Ascending aorta (tissue), 2 donors: Measurements from ENCODE around the gene SSX3. TPM values are rescaled to one million over a fixed set of nuclear protein-coding genes. Genes with fewer than 3 reads are reported as not detected.
"Not testable (repeated sequence)": the region's sequence is repeated elsewhere in the genome, so short reads cannot be mapped to it uniquely, and the experiment has no call there.

Experiments
- DNase-seq, 2 donors: peaks; one replicate each; pipeline ENCODE4 v3.0.0-alpha.2; 2019; ENCODE audit warnings: low spot score in 2 of 2
- H3K27ac ChIP-seq, 2 donors: fragments of 200-600 bp; sonication (generic); one replicate each; pipeline ENCODE4 v1.5.1; 2016 to 2017; ENCODE audit warnings: mild to moderate bottlenecking in 1 of 2
- H3K27me3 ChIP-seq: fragments of 200-600 bp; sonication (generic); one replicate; pipeline ENCODE4 v1.5.1; 2017
- H3K36me3 ChIP-seq, 2 donors: fragments of 200-600 bp; sonication (generic); one replicate each; pipeline ENCODE4 v1.5.1; 2016
- H3K4me1 ChIP-seq, 2 donors: fragments of 200-600 bp; sonication (generic); one replicate each; pipeline ENCODE4 v1.5.1; 2016 to 2017; ENCODE audit warnings: mild to moderate bottlenecking in 1 of 2
- H3K4me3 ChIP-seq, 2 donors: fragments of 200-600 bp; sonication (generic); one replicate each; pipeline ENCODE4 v1.5.1; 2016 to 2017; ENCODE audit warnings: mild to moderate bottlenecking in 1 of 2
- H3K9me3 ChIP-seq, 2 donors: fragments of 200-600 bp; sonication (generic); one replicate each; pipeline ENCODE4 v1.5.1; 2016
- intact Hi-C: fragments of 100-400 bp; cut with DNase I; formaldehyde crosslinking; loops from one replicate; pipeline ENCODE4 v1.15.1; 2023
- total RNA-seq: library from RNA; depleted of rRNA; stranded (reverse); fragments of >200 nt; gene quantifications from one replicate; pipeline ENCODE4 v1.1.0, GENCODE V29; 2016
- TF ChIP-seq, protein P1 (sequence below), 3 experiments: fragments of 200-600 bp in 2 of 3; fragments of 450-650 bp in 1 of 3; sonication (generic) in 2 of 3; IDR thresholded peaks; one replicate each; pipeline ENCODE4 v1.5.1; 2016 to 2019; ENCODE audit warnings: antibody characterized with exemption in 3 of 3, mild to moderate bottlenecking in 1 of 3, moderate library complexity in 1 of 3

SSX3 gene, protein sequence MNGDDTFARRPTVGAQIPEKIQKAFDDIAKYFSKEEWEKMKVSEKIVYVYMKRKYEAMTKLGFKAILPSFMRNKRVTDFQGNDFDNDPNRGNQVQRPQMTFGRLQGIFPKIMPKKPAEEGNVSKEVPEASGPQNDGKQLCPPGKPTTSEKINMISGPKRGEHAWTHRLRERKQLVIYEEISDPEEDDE
- total RNA-seq = not detected

DNA sequence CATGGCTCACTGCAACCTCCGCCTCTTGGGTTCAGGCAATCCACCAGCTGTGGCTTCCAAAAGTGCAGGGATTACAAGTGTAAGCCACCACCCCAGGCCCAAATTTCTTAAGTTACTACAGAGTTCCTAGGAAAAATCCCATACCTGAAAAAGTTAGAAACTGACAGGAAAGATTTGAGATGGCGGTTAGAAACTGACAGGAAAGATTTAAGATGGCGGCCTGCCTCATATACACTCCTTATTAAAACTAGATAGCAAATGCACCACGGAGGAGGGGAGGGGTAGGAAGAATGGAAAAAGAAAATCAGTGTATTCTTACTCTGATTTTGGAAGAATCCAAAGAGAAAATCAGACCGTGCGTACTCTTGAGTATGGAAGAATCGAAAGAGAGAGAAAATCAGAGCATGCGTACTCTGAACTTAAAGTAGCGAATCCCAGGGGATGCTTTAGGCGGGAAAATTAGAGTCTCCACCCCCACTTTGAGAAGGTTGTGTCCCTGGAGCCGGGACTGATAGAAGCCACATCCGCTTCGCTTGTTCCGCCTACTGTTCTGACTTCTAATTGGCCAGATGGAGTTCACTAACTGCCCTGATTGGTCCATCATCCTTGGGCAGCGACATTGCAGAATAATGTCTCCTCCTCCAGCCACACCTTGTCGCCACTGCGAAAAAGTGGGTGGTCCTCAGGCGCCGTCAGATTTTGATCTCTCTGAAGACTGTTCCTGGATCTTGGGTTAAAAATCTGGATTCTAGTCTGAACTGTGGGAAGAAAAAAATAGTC is at the start of gene SSX3:
Gene SSX3 (minus strand): TSS at position 389 of the 780 bp plus-strand sequence. CDS start 1,454 bp downstream, outside the sequence.
- H3K4me3 ChIP-seq, H3K36me3 ChIP-seq, H3K9me3 ChIP-seq, H3K27me3 ChIP-seq, H3K27ac ChIP-seq, H3K4me1 ChIP-seq, intact Hi-C loops, DNase-seq: not testable (repeated sequence)

DNA sequence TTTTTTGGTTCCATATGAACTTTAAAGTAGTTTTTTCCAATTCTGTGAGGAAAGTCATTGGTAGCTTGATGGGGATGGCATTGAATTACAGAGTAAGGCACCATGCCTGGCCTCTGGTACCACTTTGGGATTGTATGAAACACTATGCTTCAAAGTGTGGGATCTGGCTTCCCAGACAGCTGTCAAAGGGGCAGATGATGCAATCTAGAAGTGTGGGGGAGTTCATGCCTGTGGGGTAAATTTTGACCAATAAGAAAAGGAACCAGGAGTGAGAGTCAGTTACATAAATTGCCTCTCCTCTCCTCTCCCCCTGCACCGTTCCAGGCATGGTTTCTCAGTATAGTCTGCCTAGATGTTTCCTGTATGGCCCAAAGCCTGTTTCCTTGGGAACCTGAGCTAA is 41.3 kb upstream of the SSX3 start:
- H3K27ac ChIP-seq, H3K4me3 ChIP-seq, H3K9me3 ChIP-seq, H3K4me1 ChIP-seq, intact Hi-C loops, DNase-seq, H3K27me3 ChIP-seq, H3K36me3 ChIP-seq: not testable (repeated sequence)

DNA sequence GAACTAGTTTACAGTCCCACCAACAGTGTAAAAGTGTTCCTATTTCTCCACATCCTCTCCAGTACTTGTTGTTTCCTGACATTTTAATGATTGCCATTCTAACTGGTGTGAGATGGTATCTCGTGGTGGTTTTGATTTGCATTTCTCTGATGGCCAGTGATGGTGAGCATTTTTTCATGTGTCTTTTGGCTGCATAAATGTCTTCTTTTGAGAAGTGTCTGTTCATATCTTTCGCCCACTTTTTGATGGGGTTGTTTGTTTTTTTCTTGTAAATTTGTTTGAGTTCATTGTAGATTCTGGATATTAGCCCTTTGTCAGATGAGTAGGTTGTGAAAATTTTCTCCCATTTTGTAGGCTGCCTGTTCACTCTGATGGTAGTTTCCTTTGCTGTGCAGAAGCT is 40.4 kb upstream of the SSX3 start:
- H3K4me1 ChIP-seq, H3K27ac ChIP-seq, H3K4me3 ChIP-seq, DNase-seq, H3K27me3 ChIP-seq, H3K36me3 ChIP-seq, H3K9me3 ChIP-seq, intact Hi-C loops: not testable (repeated sequence)

DNA sequence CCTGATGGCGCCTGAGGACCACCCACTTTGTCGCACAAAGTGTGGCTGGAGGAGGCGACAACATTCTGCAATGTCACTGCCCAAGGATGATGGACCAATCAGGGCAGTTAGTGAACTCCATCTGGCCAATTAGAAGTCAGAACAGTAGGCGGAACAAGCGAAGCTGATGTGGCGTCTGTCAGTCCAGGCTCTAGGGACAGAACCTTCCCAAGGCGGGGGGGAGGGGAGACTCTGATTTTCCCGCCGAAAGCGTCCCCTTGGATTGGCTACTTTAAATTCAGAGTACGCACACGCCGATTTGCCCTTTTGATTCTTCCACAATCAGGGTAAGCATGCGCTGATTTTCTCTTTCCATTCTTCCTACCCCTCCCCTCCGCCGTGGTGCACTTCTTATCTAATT is 26.7 kb upstream of the SSX3 start, which contains the start of gene SSX4:
Gene SSX4 (plus strand): TSS at position 301 of the 400 bp plus-strand sequence. CDS start 515 bp downstream, outside the sequence.
- H3K9me3 ChIP-seq, H3K4me1 ChIP-seq, intact Hi-C loops, H3K4me3 ChIP-seq, H3K27ac ChIP-seq, H3K36me3 ChIP-seq, H3K27me3 ChIP-seq, DNase-seq: not testable (repeated sequence)

DNA sequence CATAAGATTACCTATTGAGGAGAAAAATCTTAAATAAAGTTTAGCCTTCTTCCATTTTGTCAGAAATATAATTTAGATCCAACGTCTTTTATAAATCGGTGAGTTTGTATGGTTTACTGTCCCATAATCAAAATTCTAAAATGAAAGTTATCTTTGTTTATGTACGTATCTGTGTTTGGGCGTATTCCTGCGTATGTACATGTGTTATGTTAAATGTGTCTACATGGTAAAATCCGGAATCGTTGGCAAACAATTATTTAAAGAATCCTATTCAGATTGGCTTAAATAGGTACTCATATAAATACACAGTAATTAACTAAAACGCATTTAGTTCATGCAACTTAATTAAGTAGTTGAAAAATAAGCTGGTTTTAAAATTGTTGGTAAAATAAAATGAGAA is 13.9 kb upstream of the SSX3 start:
- H3K4me1 ChIP-seq, H3K4me3 ChIP-seq, DNase-seq, H3K27me3 ChIP-seq, H3K36me3 ChIP-seq, H3K9me3 ChIP-seq, intact Hi-C loops, H3K27ac ChIP-seq: not testable (repeated sequence)

DNA sequence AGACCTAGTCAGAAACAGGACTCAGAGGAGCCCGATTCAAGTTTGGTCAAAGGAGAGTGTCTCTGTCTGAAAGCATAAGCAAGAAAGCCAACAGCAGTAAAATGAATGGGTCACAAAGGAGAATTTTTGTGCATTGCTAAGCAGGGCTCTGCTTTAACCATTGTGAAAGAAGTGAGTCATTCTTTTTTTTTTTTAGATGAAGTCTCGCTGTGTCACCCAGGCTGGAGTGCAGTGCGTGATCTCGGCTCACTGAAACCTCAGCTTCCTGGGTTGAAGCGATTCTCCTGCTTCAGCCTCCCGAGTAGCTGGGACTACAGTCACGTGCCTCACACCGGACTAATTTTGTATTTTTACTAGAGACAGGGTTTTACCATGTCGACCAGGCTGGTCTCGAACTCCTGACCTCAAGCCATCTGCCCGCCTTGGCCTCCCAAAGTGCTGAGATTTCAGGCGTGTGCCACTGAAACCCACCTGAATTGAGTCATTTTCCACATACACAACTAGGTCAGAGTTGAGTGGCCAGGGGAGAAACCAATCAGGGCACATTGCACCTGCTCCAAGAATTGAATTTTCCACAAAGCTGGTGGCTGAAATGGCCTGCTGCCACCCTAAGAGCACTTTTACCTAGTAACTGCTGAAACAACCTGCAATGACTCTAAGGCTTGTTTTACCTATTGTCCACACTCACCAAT is 11.4 kb upstream of the SSX3 start:
- DNase-seq, H3K4me3 ChIP-seq, H3K27ac ChIP-seq, H3K4me1 ChIP-seq, H3K27me3 ChIP-seq, H3K9me3 ChIP-seq, H3K36me3 ChIP-seq, intact Hi-C loops: not testable (repeated sequence)

DNA sequence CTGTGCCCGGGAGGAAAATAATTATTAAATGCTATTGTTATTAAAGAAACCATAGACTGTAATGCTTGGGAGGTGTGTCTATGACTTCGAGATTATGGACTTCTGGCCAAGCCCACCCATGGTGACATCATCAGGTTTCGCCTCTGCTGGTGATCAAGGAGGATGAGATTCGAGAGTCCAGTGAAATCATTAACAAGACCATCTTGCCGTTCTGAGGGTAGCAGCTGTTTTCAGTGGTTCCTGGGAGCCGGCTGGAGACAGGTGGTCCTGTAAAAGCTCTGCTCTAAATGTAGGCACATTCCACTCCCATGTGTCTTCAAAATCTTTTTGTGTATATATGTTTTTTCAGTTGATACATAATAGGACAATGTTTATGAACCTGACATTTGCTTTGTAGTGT is 2.8 kb upstream of the SSX3 start:
- H3K36me3 ChIP-seq, H3K27me3 ChIP-seq, DNase-seq, H3K27ac ChIP-seq, intact Hi-C loops, H3K9me3 ChIP-seq, H3K4me3 ChIP-seq, H3K4me1 ChIP-seq: not testable (repeated sequence)

DNA sequence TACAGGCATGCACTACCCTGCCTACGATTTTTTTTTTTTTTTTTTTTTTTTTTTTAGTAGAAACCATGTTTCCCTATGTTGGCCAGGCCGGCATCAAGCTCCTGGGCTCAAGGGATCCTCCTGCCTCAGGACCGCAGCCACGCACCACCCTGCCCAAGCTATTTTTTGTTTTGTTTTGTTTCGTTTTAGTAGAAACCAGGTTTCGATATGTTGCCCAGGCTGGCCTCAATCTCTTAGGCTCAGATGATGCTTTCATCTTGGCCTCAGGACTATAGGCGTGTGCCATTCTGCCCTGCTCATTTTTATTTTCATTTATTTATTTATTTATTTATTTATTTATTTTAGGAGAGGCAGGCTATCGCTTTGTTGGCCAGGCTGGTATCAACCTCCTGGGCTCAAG is 1.2 kb upstream of the SSX3 start:
- Histone ChIP-seq H3K27me3 (no peaks in the 10 kb centered on the region), H3K36me3 (no peaks in the 10 kb centered on the region), H3K4me3 (no peak overlapping the region), H3K27ac (no peak overlapping the region), H3K9me3 (no peaks in the 10 kb centered on the region), H3K4me1 (no peaks in the 10 kb centered on the region)
- TF ChIP-seq, protein P1, sequence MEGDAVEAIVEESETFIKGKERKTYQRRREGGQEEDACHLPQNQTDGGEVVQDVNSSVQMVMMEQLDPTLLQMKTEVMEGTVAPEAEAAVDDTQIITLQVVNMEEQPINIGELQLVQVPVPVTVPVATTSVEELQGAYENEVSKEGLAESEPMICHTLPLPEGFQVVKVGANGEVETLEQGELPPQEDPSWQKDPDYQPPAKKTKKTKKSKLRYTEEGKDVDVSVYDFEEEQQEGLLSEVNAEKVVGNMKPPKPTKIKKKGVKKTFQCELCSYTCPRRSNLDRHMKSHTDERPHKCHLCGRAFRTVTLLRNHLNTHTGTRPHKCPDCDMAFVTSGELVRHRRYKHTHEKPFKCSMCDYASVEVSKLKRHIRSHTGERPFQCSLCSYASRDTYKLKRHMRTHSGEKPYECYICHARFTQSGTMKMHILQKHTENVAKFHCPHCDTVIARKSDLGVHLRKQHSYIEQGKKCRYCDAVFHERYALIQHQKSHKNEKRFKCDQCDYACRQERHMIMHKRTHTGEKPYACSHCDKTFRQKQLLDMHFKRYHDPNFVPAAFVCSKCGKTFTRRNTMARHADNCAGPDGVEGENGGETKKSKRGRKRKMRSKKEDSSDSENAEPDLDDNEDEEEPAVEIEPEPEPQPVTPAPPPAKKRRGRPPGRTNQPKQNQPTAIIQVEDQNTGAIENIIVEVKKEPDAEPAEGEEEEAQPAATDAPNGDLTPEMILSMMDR (IDR thresholded peaks at IDR 0.05) = no peak
- no peak for DNase-seq
- intact Hi-C loops = no loop called here

DNA sequence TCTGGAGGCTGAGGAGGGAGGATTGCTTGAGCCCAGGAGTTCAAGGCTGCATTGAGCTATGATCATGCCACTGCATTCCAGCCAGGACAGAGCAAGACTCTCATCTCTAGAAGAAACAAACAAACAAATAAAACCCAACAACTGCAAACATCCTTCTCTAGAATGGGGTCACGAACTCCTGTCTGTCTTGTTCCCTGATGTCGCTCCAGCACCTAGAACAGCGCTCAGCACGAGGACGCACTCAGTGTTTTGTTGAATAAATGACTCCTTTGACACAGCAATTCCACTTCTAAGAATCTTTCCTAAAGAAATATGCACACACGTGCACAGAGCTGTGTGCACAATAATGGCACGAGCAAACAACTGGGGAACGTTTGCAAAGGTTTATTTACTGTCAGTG is 10.4 kb downstream of the SSX3 start:
- H3K36me3 ChIP-seq, H3K4me1 ChIP-seq, DNase-seq, intact Hi-C loops, H3K9me3 ChIP-seq, H3K4me3 ChIP-seq, H3K27me3 ChIP-seq, H3K27ac ChIP-seq: not testable (repeated sequence)

DNA sequence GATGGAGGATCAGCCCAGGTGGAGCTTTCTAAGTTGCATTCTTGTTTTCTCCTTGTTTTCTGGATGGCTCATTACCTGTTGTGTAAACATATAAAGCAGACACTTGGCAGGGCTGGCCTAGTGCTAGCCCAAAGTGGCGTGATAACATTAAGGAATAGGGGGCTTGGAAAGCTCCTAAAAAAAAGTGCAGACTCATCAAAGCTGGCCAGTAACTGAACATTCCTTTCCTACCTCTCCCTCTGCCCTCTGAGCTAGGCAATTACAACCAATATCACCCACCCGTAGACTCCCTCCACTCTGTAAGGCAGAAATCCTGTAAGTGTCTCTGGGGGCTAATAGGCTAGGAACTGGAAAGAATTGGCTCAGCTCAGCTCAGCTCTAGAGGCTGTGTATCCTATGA is 42.5 kb downstream of the SSX3 start:
- DNase-seq, H3K27me3 ChIP-seq, H3K4me3 ChIP-seq, H3K9me3 ChIP-seq, H3K4me1 ChIP-seq, intact Hi-C loops, H3K27ac ChIP-seq, H3K36me3 ChIP-seq: not testable (repeated sequence)
